Endometrial microvascular endothelial cells (primary cell): Measurements from ENCODE around the gene MRPS15. TPM values are rescaled to one million over a fixed set of nuclear protein-coding genes. Genes with fewer than 3 reads are reported as not detected.

Source experiments
- total RNA-seq: library from RNA; depleted of rRNA; stranded (reverse); fragments of >200 nt; gene quantifications from one replicate; pipeline ENCODE4 v1.2.3, GENCODE V29; 2015; ENCODE audit errors: inconsistent ontology term

MRPS15 gene
- total RNA-seq, 1 donor from 2014 or later = 85.2 TPM

Other genes with a start within 250 kb of the MRPS15 start
- gene THRAP3, start 239.9 kb downstream of the MRPS15 start, total RNA-seq = 124 TPM
- 0.84 TPM for gene SH3D21, start 158.0 kb downstream of the MRPS15 start, total RNA-seq
- gene EVA1B, start 140.7 kb downstream of the MRPS15 start, total RNA-seq = 86.7 TPM
- gene STK40, start 78.5 kb downstream of the MRPS15 start, total RNA-seq = 29.4 TPM
- 68.4 TPM for gene LSM10, start 66.5 kb downstream of the MRPS15 start, total RNA-seq
- 7.9 TPM for gene OSCP1, start 13.9 kb downstream of the MRPS15 start, total RNA-seq
- gene CSF3R, start 18.5 kb upstream of the MRPS15 start, total RNA-seq = not detected